ENCODE measurements around the gene CLSTN2.

DNA sequence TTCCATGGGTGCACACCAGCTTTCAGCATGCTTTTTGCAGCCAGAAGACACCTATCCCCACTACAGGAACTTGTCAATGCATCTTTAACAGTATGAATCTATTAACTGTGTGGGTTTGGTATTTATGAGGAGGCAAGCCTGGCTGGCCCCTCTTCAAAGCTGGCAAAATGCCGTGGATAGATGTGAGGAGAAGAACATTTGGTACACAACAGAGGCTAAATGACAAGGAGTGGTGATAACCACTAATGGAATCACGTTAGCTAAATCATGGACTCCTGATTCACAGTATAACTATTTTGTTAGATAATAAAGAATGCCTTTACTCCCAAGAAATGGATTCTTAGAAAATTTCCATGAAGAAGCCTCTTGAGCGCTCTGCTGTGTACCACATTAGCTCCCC, 187.2 kb downstream of the CLSTN2 start:
- TF ChIP-seq, protein P1, sequence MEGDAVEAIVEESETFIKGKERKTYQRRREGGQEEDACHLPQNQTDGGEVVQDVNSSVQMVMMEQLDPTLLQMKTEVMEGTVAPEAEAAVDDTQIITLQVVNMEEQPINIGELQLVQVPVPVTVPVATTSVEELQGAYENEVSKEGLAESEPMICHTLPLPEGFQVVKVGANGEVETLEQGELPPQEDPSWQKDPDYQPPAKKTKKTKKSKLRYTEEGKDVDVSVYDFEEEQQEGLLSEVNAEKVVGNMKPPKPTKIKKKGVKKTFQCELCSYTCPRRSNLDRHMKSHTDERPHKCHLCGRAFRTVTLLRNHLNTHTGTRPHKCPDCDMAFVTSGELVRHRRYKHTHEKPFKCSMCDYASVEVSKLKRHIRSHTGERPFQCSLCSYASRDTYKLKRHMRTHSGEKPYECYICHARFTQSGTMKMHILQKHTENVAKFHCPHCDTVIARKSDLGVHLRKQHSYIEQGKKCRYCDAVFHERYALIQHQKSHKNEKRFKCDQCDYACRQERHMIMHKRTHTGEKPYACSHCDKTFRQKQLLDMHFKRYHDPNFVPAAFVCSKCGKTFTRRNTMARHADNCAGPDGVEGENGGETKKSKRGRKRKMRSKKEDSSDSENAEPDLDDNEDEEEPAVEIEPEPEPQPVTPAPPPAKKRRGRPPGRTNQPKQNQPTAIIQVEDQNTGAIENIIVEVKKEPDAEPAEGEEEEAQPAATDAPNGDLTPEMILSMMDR (IDR thresholded peaks at IDR 0.05; ENCODE audit: low read depth, low read length, poor library complexity, severe bottlenecking) = no peak
- no peak for TF ChIP-seq EZH2phosphoT487 (IDR thresholded peaks at IDR 0.05; ENCODE audit: borderline replicate concordance, low read length)

All from DOHH2 (cell line).